CD4-positive, alpha-beta T cell treated with Interleukin-12 subunit alpha and Interleukin-12 subunit beta, for 1 hour (primary cell): ENCODE measurements around the gene LEFTY2.
A peak's percentile ranks its signal among the peaks of the same experiment; 100 is the strongest.
"Not testable (repeated sequence)": the region's sequence is repeated elsewhere in the genome, so short reads cannot be mapped to it uniquely, and the experiment has no call there.

ENCODE experiments used
- DNase-seq: peaks from one replicate; pipeline ENCODE4 v3.0.0-alpha.2; 2020

Gene LEFTY2

GRCh38 chr1:225941187-225941941, at the start of gene LEFTY2:
TSS of gene LEFTY2 (minus strand) at chr1:225941220. CDS start at chr1:225941140, 80 bp downstream.
- no peak for DNase-seq

DNA sequence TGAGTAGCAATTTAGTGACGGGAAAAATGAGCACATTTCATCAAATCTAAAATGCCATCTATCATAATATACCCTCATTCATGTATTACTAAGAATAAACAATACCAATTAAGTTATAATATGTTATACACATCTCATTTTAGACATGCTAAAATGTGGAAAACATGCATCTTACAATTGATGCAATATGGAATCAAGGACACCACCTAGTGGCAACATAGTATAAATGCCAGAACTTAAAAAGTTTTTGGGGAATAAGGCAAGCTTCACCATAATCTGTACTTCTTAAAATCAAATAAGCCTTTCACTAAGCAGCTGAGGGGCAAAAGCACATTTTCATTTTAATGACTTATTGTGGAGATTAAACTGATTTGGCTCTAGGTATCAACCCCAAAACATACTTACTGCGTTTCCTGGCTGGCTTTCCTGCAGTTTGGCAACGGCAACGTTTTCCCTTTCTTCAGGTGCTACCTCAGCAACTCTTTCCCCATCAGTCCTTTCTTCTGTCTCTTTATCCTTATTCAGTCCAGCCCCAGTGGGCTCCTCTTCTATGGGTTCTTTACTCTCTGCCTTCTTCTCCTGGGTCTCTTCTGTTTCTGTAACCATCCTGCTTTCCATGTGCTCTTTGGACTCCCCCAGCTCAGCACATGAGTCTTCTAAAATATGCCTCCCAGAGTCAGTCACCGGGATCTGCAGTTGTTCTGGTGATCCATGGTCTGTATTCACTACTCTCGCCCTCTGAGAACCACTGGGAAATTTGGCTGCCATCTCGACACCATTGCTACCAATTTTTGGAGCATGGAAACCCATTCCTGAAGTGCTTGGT, 46.7 kb upstream of the LEFTY2 start:
- DNase-seq = peak; percentile 58

DNA sequence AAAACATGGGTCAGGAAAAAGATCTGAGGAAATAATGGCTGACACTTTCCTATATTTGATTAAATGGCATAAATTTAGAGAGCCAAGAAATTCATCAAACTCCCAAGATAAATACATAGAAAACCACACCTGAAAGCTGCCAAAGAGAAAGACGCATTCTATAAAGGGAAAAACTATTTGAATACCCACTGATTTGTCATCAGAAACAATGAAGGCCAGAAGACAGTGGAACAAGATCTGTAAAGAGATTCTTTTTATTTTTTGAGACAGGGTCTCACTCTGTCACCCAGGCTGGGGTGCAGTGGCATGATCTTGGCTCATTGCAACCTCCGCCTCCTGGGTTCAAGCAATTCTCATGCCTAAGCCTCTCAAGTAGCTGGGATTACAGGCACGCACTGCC, 40.7 kb upstream of the LEFTY2 start:
- no peak for DNase-seq

- DNase-seq = no peak
Observed at GRCh38 chr1:225980005-225980836, 39.2 kb upstream of the LEFTY2 start.

- DNase-seq = no peak
Observed at GRCh38 chr1:225979421-225979820, 38.4 kb upstream of the LEFTY2 start.

DNA sequence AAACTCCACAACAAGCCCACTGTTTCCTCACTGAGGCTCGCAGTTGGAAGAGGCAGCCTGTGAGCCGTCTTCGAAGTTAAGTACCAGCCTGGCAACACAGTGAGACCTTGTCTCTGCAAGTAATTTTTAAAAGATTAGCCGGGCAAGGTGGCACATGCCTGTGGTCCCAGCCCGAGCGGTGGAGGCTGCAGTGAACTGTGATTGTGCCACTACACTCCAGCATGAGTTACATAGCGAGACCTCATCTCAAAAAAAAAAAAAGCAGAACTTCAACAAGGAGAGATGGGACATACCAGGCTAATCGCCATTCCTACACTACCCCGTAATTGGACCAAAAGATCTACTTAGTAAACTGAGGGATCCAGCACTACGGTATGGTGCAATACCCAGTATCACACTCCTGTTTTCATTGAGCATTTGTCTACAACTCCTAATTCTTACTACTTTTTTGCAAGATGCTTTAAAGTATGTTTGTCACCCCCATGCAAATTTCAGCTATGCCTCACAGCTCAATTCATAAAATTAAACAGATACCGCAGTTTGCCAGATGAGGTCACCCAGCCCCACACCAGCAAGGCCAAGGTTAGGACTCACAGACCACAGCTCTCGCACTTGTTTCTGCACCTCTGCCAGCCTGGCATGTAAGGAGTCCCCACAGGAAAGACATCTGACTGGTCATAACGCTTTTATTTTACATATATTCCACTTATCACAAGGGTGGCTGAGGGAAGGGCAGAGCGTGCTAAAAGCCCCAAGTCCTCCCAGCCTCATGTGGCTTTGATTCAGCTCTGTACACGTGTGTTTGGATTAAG, 37.1 kb upstream of the LEFTY2 start:
- no peak for DNase-seq

- not testable (repeated sequence) for DNase-seq
Observed at GRCh38 chr1:225975146-225975545, 34.1 kb upstream of the LEFTY2 start.

- no peak for DNase-seq
Observed at GRCh38 chr1:225974454-225974853, 33.4 kb upstream of the LEFTY2 start.

- DNase-seq = no peak
Observed at GRCh38 chr1:225973158-225973557, 32.1 kb upstream of the LEFTY2 start.

DNA sequence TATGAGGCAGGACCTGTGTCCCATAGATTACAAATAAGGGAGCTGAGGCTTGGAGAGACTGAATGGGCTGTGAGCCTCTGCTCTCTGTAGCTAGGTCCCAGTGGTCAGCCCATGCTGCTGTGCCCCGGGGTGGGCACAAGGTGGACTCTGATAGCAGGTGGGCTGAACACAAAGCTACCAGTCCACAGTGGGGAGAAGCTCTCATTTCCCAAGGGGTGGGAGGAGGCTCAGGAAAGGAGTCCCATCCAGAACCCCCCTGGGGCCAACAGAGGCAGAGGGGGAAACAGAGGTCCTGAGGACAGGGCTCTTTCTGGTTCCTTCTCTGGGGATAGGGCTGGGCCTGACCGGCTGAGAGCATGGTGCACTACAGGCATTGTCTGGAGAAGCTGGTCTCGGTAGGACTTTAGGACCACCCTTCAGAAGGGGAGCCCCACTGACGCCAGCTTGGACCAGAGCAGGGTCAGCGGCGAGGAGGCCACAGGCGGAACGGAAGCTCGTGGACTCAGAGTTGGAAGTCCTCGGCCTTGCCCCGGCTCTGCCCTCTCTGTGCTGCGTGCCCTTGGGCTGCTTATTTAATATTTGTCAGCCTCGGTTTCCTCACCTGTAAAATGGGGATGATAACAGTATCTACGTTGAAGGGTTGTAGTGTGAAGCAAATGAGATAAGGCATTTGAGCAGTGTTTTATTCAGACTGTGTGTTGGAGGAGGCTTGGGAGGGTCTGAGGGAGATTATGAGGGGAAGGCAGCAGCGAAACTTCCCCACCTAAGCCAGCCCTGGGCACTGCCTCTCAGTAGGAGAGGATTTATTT, 31.5 kb upstream of the LEFTY2 start:
- no peak for DNase-seq

DNA sequence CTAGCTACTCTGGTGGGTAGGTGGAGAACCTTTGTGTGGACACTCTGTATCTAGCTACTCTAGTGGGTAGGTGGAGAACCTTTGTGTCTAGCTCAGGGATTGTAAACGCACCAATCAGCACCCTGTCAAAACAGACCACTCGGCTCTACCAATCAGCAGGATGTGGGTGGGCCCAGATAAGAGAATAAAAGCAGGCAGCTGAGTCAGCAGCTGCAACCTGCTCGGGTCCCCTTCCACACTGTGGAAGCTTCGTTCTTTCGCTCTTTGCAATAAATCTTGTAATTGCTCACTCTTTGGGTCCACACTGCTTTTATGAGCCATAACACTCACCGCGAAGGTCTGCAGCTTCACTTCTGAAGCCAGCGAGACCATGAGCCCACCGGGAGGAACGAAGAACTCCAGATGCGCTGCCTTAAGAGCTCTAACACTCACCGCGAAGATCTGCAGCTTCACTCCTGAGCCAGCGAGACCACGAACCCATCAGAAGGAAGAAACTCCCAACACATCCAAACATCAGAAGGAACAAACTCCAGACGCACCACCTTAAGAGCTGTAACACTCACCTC, 29.7 kb upstream of the LEFTY2 start:
- not testable (repeated sequence) for DNase-seq

DNA sequence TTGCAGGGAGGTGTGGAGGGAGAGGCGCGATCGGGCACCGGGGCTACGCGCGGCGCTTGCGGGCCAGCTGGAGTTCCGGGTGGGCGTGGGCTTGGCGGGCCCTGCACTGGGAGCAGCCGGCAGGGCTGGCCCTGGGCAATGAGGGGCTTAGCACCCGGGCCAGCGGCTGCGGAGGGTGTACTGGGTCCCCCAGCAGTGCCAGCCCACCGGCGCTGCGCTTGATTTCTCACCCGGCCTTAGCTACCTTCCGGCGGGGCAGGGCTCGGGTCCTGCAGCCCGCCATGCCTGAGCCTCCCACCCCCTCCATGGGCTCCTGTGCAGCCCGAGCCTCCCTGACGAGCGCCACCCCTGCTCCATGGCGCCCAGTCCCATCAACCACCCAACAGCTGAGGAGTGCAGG, 28.7 kb upstream of the LEFTY2 start:
- not testable (repeated sequence) for DNase-seq

GRCh38 chr1:225965231-225965630, 24.2 kb upstream of the LEFTY2 start:
- no peak for DNase-seq

- no peak for DNase-seq
Observed at GRCh38 chr1:225963735-225964530, 22.9 kb upstream of the LEFTY2 start.

- DNase-seq = peak; percentile 55
Observed at GRCh38 chr1:225962440-225962975, 21.5 kb upstream of the LEFTY2 start.

GRCh38 chr1:225961659-225962439, 20.8 kb upstream of the LEFTY2 start:
- DNase-seq = no peak

- DNase-seq = no peak
Observed at GRCh38 chr1:225958041-225958440, 17.0 kb upstream of the LEFTY2 start.

GRCh38 chr1:225954753-225955152, 13.7 kb upstream of the LEFTY2 start:
- DNase-seq = no peak

DNA sequence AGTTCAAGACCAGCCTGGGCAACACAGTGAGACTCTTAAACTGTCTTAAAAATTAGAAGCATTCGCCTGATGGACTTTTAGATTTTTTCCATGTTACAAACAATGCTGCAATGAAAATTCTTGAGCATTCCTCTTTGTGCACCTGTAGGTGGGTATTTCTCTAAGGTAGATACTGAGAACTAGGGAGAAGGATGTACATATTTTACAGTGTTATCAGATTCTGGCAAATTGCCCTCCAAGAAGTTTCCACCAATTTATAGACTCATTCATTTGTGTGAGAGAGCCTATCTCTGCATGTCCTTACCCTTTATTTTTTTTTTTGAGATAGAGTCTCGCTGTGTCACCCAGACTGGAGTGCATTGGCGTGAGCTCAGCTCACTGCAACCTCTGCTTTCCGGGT, 12.3 kb upstream of the LEFTY2 start:
- no peak for DNase-seq
